Measurements from ENCODE around the gene GALNTL6. TPM values are rescaled to one million over a fixed set of nuclear protein-coding genes. Genes with fewer than 3 reads are reported as not detected.

Gene GALNTL6
- total RNA-seq, 1 experiment from 2014 or later: not detected

DNA sequence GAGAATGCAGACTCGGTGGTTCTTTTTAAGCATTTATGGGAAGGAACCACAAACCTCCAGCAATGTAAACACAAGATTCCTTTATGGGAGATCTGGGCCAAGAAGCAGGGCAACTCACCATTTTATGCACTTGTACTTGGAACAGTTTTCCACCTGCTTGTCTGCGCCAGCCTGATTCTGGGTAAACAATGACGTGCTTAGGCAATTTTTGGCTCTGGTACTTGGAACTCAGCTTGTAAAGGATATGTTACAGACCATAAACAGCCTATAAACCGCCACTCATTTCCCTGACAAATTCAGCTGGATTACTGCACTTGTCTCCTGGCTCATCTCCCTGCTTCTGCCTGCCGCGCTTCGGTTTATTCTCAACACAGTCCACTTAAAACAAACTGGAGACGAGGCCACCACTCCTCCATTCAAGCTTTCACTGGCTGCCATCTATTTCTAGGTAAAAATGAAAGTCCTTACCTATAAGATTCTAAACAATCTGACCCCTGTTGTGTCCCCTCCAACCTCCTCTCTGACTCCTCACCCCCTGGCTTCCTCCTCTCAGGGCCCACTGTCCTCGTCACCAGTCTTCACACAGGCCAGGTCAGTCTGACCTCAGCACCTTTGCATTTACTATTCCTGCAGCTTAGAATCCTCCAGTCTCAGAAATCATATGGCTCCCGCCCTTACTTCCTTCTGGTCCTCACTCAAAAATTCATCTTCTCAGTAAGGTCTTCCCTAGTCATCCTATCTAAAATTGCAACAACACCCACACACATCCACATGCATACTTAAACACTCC is 1149.6 kb downstream of the GALNTL6 start:
- no peaks in the 10 kb centered on the region for H3K4me1 Mint-ChIP-seq
- no peak overlapping the region for H2BK15ac ChIP-seq (ENCODE audit: low read depth, low read length)
- no peak overlapping the region for H2AK5ac ChIP-seq (ENCODE audit: insufficient read length, low read length)
- no peaks in the 10 kb centered on the region for H3K79me1 ChIP-seq (ENCODE audit: insufficient read depth, low read depth, low read length, poor library complexity, severe bottlenecking)
- no CpG with 5 or more reads among the region's 10 CpGs for WGBS (ENCODE audit: extremely low coverage, insufficient read length, low lambda C conversion rate)
- no peak overlapping the region for H2AFZ ChIP-seq (ENCODE audit: low read length)
- no peak overlapping the region for H3K23ac ChIP-seq (ENCODE audit: insufficient read length, low read depth, low read length)
- H4K91ac ChIP-seq (ENCODE audit: insufficient read length, low read depth, low read length): no peak overlapping the region
- no peaks in the 10 kb centered on the region; a peak in 1 of 7 replicates for H3K36me3 Mint-ChIP-seq (ENCODE audit: insufficient read depth in 1 of 3, low read depth in 3 of 3)
- no peak overlapping the region; a peak in 1 of 7 replicates for H3K27ac Mint-ChIP-seq
- H2BK20ac ChIP-seq (ENCODE audit: low read depth, low read length, poor library complexity, severe bottlenecking): no peak overlapping the region
- H3T11ph ChIP-seq (ENCODE audit: low read length): no peak overlapping the region
- no peak overlapping the region for H3K4ac ChIP-seq (ENCODE audit: low read depth, low read length)
- no peaks in the 10 kb centered on the region for H3K4me1 ChIP-seq (ENCODE audit: insufficient read depth, low read length)
- no peaks in the 10 kb centered on the region for H4K20me1 ChIP-seq (ENCODE audit: control insufficient read depth, insufficient read depth, insufficient read length)
- no peak overlapping the region for H4K5ac ChIP-seq (ENCODE audit: insufficient read length, low read depth, low read length)
- no peak overlapping the region for H3K4me3 Mint-ChIP-seq
- no peaks in the 10 kb centered on the region for H3K27me3 ChIP-seq (ENCODE audit: insufficient read depth, low read length)
- no peak overlapping the region for H3K9ac ChIP-seq (ENCODE audit: extremely low read depth, insufficient read length, low read length)
- no peak for TF ChIP-seq CTCF (conservative IDR thresholded peaks at IDR 0.05)
- H3K56ac ChIP-seq (ENCODE audit: insufficient read length, low read depth, low read length): no peak overlapping the region
- H3K27ac ChIP-seq (ENCODE audit: insufficient read length, low read depth, low read length): no peak overlapping the region
- no peak overlapping the region for H4K8ac ChIP-seq (replicated peaks; ENCODE audit: insufficient read length, low read depth, low read length)
- H3K23me2 ChIP-seq (ENCODE audit: insufficient read length, low read depth, low read length, poor library complexity, severe bottlenecking): no peaks in the 10 kb centered on the region
- DNase-seq: no peak
- no peak overlapping the region for H2BK120ac ChIP-seq (ENCODE audit: low read depth, low read length, poor library complexity, severe bottlenecking)
- peaks cover 0 to 8% of the 10 kb centered on the region in 2 experiments; a peak in 2 of 5 replicates for H3K9me3 Mint-ChIP-seq
- no peak overlapping the region; the same call in 1 of the 2 replicates for H3K14ac ChIP-seq (ENCODE audit: insufficient read depth, low read length)
- no peak overlapping the region for H2BK12ac ChIP-seq (ENCODE audit: insufficient read length, low read depth, low read length)
- H3K27me3 Mint-ChIP-seq (ENCODE audit: low read depth): peaks cover 3% of the 10 kb centered on the region; the same call in 1 of the 2 replicates
- H3K79me2 ChIP-seq (ENCODE audit: insufficient read depth, low read length): no peaks in the 10 kb centered on the region
- no peak overlapping the region for H3K18ac ChIP-seq (ENCODE audit: insufficient read length, low read depth, low read length)
- H3K4me2 ChIP-seq (ENCODE audit: insufficient read depth, insufficient read length, low read length): no peak overlapping the region
- no peaks in the 10 kb centered on the region for H3K9me3 ChIP-seq (ENCODE audit: control insufficient read depth, low read depth, low read length)
- H2BK5ac ChIP-seq (ENCODE audit: insufficient read length, low read length): no peak overlapping the region
